ENCODE data around the gene NCBP3.
"Not testable (repeated sequence)": the region's sequence is repeated elsewhere in the genome, so short reads cannot be mapped to it uniquely, and the experiment has no call there.

The NCBP3 gene

GRCh38 chr17:3793258-3793657 is 52.8 kb downstream of the NCBP3 start:
- not testable (repeated sequence) for DNase-seq (ENCODE audit: low read depth in 2 of 2)

- DNase-seq (ENCODE audit: low read depth in 2 of 2): no peak
Measured at GRCh38 chr17:3792481-3792880, 53.6 kb downstream of the NCBP3 start.

GRCh38 chr17:3788200-3788599 is 57.8 kb downstream of the NCBP3 start:
- no peak for DNase-seq (ENCODE audit: low read depth in 2 of 2)

- DNase-seq (ENCODE audit: low read depth in 2 of 2): not testable (repeated sequence)
Measured at GRCh38 chr17:3785323-3785722, 60.7 kb downstream of the NCBP3 start.

GRCh38 chr17:3782751-3783150 is 63.3 kb downstream of the NCBP3 start:
- no peak for DNase-seq (ENCODE audit: low read depth in 2 of 2)

- DNase-seq (ENCODE audit: low read depth in 2 of 2): no peak
Measured at GRCh38 chr17:3780986-3781385, 65.1 kb downstream of the NCBP3 start.

GRCh38 chr17:3777366-3778120 is 68.5 kb downstream of the NCBP3 start:
- DNase-seq (ENCODE audit: low read depth in 2 of 2): no peak

- no peak for DNase-seq (ENCODE audit: low read depth in 2 of 2)
Measured at GRCh38 chr17:3773966-3774365, 72.1 kb downstream of the NCBP3 start.

- DNase-seq (ENCODE audit: low read depth in 2 of 2): no peak
Measured at GRCh38 chr17:3773511-3773910, 72.5 kb downstream of the NCBP3 start.

GRCh38 chr17:3772764-3773163 is 73.3 kb downstream of the NCBP3 start:
- DNase-seq (ENCODE audit: low read depth in 2 of 2): no peak

GRCh38 chr17:3771140-3771539 is 74.9 kb downstream of the NCBP3 start:
- no peak for DNase-seq (ENCODE audit: low read depth in 2 of 2)

- DNase-seq (ENCODE audit: low read depth in 2 of 2): peak in 1 of 2 donors; percentile 51
Measured at GRCh38 chr17:3770466-3770865, 75.6 kb downstream of the NCBP3 start.

GRCh38 chr17:3768769-3769168 is 77.3 kb downstream of the NCBP3 start:
- DNase-seq (ENCODE audit: low read depth in 2 of 2): no peak

- no peak for DNase-seq (ENCODE audit: low read depth in 2 of 2)
Measured at GRCh38 chr17:3768341-3768740, 77.7 kb downstream of the NCBP3 start.

GRCh38 chr17:3766779-3767178 is 79.3 kb downstream of the NCBP3 start:
- no peak for DNase-seq (ENCODE audit: low read depth in 2 of 2)

- no peak for DNase-seq (ENCODE audit: low read depth in 2 of 2)
Measured at GRCh38 chr17:3765981-3766380, 80.1 kb downstream of the NCBP3 start.

GRCh38 chr17:3763777-3764170 is 82.3 kb downstream of the NCBP3 start:
- DNase-seq (ENCODE audit: low read depth in 2 of 2): no peak

- peak; percentile 17 to 35 for DNase-seq (ENCODE audit: low read depth in 2 of 2)
Measured at GRCh38 chr17:3762922-3763776, 82.9 kb downstream of the NCBP3 start.

- DNase-seq (ENCODE audit: low read depth in 2 of 2): no peak
Measured at GRCh38 chr17:3761918-3762380, 84.1 kb downstream of the NCBP3 start.

GRCh38 chr17:3761036-3761917 is 84.8 kb downstream of the NCBP3 start:
- no peak for DNase-seq (ENCODE audit: low read depth in 2 of 2)

- no peak for DNase-seq (ENCODE audit: low read depth in 2 of 2)
Measured at GRCh38 chr17:3759597-3760216, 86.3 kb downstream of the NCBP3 start.
